T-helper 1 cell treated with Interleukin-12 subunit alpha and Interleukin-12 subunit beta and Interleukin-4 antibody, amounts not matched to agents 30 μg/mL and 1 μg/mL, for 36 hours (primary cell): ENCODE data around the gene HOXA10.

Experiments
- H3K27ac Mint-ChIP-seq: one replicate; pipeline ENCODE4 v1.8.0; 2021; ENCODE audit warnings: mild to moderate bottlenecking, mixed read lengths
- H3K27me3 Mint-ChIP-seq: one replicate; pipeline ENCODE4 v1.8.0; 2021; ENCODE audit warnings: low read depth, mixed read lengths
- H3K36me3 Mint-ChIP-seq: one replicate; pipeline ENCODE4 v1.8.0; 2021; ENCODE audit warnings: low read depth, mixed read lengths
- H3K4me1 Mint-ChIP-seq: one replicate; pipeline ENCODE4 v1.8.0; 2021; ENCODE audit warnings: low read depth, mixed read lengths
- H3K4me3 Mint-ChIP-seq: one replicate; pipeline ENCODE4 v1.8.0; 2021; ENCODE audit warnings: mild to moderate bottlenecking, moderate library complexity, mixed read lengths
- H3K9me3 Mint-ChIP-seq: one replicate; pipeline ENCODE4 v1.8.0; 2021; ENCODE audit warnings: mixed read lengths

HOXA10 gene

DNA sequence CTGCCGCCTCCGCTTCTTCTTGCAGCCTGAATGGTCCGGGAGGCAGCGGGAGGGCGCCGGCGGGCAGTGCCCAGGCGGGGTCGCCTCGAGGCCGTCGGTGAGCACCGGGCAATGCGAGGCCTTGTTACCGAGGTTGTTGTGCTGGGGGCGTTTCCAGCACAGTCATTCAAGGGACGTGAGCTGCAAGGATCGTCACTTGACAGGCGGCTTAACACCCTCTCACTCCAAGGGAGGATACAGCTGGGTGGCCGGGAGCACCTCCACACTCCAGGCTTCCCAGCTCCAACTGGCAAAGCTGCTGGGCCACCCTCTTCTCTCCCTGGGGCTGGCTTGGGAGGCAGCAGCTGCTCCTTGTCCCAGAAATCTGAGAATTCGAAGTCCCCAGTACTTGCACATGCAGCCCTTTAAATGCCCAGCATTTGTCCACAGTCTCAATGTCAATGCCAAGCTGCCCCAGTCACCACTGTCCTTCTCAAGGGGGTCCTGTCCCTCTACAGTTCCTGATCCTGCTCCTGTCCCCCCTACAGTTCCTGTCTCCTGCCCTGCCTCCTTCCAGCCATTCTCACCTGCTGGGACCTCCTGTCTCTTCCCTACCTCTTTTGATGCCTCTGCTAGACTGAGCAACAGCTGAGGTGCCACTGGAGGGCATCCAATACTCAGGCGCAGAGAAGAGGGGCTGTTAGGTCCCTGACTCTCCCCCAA, 15.3 kb upstream of the HOXA10 start:
- H3K4me1 Mint-ChIP-seq, result peaks cover 23% of the 10 kb centered on the region
- H3K27ac Mint-ChIP-seq, result peak overlapping the region; percentile 33
- no peak overlapping the region for H3K4me3 Mint-ChIP-seq
- H3K36me3 Mint-ChIP-seq, result peaks cover 10% of the 10 kb centered on the region
- peaks cover 92% of the 10 kb centered on the region for H3K27me3 Mint-ChIP-seq
- no peaks in the 10 kb centered on the region for H3K9me3 Mint-ChIP-seq

DNA sequence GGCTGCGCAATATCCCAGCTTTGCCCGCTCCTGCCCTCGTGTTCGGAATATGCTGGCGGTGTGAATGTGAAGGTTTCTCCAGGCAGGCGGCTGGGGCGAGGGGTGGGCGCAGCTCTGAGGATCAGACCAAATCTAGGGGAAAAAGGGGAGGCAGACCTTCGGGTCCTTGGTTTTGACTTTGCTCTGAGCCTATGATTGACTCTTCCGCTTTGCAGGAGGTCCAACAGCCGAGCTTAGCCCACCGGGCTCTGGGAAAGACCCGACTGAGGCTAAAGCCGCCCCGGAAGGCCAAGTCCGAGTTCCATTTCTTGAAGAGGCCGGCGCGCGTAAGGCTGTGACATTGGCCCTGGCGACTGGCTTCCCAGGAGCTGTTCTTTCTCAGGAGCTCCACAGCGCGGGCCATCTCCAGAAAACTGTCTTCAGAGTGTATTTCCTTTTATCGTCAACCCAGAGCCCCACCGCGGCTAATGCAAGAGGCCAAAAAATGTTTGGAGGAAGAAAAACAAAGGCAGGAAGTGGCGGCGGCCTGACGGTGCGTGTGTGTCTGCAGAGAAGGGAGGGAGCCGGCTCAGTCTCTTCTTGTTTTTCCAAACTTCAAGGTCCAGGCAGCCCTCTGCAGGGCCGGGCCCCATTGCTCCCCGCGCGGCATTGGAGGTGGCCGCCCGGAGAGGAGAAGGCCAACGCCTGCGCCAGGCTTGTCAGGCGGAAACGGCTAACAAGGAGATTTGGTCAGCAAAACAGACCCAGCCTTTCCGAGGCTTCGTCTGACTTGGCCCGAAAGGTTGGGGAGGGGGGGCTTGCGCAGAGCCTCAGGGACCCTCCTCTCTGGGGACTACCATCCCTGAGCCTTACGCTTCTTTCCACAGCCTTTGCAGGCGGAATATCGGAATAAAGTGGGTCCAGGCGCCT, 14.5 kb upstream of the HOXA10 start:
- peaks cover 23% of the 10 kb centered on the region for H3K4me1 Mint-ChIP-seq
- no peaks in the 10 kb centered on the region for H3K9me3 Mint-ChIP-seq
- peaks cover 88% of the 10 kb centered on the region for H3K27me3 Mint-ChIP-seq
- peak overlapping the region; percentile 36 for H3K27ac Mint-ChIP-seq
- H3K36me3 Mint-ChIP-seq, result peaks cover 10% of the 10 kb centered on the region
- H3K4me3 Mint-ChIP-seq, result peak overlapping the region; percentile 42

DNA sequence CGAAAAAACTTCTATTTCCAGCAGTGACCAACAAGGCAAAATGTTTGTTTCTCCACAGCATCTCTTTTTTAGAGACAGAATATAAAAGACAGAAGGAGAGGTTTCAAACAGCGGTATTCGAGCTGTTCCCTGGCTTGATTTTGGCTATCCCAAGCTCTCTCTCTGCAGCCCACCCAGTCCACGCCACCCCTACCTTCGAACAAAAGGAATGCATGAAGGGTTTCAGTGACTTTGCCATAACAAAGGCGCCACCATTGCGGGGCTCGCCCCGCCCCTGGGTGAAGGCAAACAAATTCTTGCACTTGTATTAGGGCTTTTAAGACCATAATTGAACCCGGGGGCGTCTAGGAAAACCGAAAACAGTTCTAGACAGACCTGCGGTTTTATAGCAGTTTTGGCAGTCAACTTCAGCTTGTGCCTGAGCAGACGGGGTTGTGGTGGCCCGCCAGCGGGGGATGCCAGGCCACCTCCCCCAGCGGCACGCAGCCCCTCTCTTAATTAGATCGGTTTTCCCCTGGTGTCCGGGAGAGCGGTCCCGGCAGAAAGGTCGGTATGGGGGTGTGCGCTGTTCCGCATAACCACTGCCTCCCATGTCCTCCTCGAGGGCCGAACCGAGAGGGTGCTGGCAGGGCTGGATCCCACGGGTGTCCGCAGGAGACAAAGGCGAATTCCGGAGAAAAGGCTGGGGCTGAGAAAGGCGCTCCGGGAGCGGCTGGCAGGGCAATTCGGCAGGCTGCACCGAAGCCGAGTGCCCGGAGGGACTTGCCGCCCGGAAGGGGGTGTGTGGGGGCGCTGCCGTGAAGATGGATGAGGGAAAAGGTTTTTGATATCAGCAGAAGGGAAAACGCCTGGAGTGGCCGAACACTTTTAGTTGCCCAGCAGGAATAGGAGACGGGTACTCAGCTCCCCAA, 13.6 kb upstream of the HOXA10 start:
- no peaks in the 10 kb centered on the region for H3K9me3 Mint-ChIP-seq
- peaks cover 88% of the 10 kb centered on the region for H3K27me3 Mint-ChIP-seq
- peaks cover 22% of the 10 kb centered on the region for H3K4me1 Mint-ChIP-seq
- peak overlapping the region; percentile 42 for H3K4me3 Mint-ChIP-seq
- peak overlapping the region; percentile 41 for H3K27ac Mint-ChIP-seq
- peaks cover 10% of the 10 kb centered on the region for H3K36me3 Mint-ChIP-seq

DNA sequence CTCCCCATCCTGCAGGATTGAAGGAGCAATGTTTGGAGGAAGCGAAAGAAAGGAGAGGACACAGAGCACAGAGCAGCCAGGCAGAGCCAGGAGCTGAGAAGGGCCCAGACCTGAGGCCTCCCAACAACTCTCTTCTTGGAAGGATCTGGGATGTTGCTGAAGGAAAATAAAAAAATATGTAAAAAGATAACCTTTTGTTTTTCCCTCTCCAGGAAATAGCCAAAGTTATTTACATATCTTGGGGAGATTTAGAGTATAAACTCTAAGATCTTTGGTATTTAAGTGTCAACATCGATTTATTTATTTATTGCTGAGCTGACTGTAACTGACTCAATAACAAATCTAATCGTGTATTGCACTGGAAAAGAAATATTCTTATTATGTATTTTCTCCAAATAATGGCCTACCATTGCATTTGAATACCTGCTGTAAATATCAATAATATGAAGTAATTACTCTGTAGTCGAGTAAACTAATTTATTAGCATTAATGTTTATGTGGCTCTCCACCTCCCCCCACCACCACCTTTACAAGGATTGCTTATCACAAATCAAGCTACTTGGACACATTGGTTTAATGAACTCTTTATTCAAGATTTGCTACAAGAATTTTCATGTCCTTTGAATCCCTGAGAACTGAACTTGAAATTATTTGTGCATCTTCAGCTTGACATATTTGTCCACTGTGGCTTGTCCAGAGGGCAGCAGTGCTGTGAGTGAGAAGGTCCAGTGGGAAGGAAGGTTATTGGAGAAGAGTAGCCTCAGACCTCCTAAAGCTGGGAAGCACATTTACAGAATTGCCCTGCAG, 12.8 kb upstream of the HOXA10 start:
- H3K9me3 Mint-ChIP-seq, result no peaks in the 10 kb centered on the region
- H3K36me3 Mint-ChIP-seq, result peaks cover 10% of the 10 kb centered on the region
- H3K4me1 Mint-ChIP-seq, result peaks cover 21% of the 10 kb centered on the region
- no peak overlapping the region for H3K27ac Mint-ChIP-seq
- H3K4me3 Mint-ChIP-seq, result no peak overlapping the region
- H3K27me3 Mint-ChIP-seq, result peaks cover 91% of the 10 kb centered on the region

DNA sequence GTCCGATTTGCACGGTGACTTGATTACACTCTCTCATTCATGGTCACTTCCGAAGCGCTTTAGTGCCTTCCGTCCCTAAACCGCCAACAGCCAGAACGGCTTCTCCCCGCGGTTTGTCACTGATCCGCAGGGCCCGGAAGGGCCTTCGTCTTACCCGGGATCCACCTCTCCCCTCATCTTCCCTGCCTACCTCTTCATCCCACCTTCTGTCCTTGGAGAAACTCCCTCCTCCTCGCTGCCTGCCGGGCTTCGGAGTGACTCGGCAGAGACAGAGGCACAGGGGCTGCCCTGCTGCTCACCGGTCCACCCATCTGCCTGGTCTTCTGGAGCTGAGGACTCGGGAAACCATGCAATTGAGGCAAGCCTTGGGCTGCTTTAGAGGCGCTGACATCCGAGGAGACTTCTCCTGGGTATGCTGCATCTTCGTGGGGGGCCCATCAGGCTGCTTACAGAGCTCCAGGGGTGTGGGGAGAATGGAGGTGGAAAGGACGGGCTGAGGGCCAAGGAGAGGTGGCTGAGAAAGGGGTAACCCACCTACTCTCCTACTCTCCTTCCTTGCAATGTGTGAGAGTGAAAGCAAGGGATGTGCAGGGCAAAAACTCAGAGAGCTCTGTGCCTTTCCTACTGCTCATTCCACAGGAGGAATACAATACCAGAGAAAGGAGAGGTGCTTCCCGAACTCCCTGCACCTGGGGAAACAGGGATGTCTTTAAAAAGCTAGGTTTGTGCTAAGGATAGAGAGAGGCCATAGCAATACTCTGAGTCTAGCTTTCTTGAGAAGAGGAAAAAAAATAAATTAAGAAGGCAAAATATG, 11.9 kb upstream of the HOXA10 start:
- Mint-ChIP-seq H3K4me3 (peak overlapping the region; percentile 63), H3K4me1 (peaks cover 21% of the 10 kb centered on the region), H3K27ac (peak overlapping the region; percentile 87), H3K9me3 (no peaks in the 10 kb centered on the region), H3K27me3 (peaks cover 92% of the 10 kb centered on the region), H3K36me3 (peaks cover 10% of the 10 kb centered on the region)

DNA sequence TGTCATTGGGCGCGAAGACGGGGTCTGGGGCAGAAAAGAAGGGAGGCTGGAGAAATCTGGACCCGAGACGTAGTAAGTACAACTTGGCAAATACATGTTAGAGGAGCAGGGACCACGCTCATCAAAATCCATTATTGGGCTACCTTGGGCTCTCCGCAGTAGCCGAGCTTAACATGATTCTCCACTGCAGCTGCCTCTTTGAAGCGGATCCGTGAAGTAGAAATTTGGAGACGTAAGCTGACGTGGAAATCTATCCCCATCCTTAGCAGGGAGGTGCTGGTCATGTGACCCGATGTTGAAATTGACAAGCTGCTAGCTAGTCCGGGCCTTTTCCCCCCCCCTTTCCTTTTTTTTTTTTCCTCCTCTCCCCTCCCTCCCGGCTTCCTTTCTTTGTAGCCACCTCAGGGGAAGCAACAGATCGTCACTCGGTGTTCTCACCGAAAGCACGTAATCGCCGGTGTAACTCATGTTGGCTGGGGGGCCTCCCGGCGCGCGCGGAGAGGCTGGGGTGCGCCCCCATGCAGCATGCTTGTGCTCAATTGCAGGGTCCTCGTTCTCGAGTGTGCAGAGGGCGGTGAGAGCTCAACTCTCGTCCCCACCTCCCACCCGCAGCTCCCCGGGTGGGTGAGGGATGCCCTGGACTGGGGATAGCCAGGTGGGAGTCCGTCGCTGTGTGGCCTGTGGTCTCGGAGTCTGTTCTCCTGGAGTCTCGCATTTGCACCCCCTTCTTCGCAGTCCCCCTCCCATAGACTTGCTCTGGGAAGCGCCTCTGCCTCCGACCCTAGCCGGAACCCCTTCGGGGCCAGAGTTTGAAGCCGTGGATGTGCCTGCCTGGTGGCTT, 11.1 kb upstream of the HOXA10 start, which contains the start of gene HOXA11:
TSS of gene HOXA11 (minus strand) at position 220 of the 841 bp plus-strand sequence. CDS start at position 132, 88 bp downstream.
- Mint-ChIP-seq H3K4me1 (peaks cover 21% of the 10 kb centered on the region), H3K9me3 (no peaks in the 10 kb centered on the region), H3K27ac (peak within 1 kb of the TSS; percentile 87), H3K4me3 (peak within 1 kb of the TSS; percentile 63), H3K36me3 (peaks cover 7% of the 10 kb centered on the region), H3K27me3 (peaks cover 88% of the 10 kb centered on the region)

DNA sequence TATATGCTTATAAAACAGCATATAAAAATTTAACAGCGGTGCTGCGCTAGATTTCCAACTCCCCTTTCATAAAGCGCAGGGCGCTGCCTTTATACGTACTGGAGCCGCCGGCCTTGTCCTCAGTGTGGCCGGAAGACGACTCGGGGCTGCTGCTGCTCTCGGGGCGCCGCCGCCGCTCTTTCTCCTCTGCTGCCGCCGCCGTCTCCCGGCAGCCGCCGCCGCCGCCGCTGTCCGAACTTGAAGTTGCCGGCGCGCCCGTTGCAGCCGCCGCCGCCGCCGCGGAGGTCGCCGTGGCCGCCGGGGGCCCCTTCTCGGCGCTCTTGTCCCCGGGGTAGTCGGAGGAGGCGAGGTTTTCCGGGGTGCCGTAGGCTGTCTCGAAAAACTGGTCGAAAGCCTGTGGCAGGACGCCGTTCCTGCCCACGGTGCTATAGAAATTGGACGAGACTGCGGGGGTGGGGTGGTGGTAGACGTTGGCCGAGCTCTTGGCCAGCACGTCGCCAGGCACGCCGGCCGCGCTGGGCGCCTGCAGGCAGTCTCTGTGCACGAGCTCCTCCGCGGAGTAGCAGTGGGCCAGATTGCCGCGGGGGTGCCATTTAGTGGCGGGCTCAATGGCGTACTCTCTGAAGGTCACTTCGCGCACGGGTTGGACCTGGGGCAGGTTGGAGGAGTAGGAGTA, 10.4 kb upstream of the HOXA10 start:
- H3K4me1 Mint-ChIP-seq, result peaks cover 21% of the 10 kb centered on the region
- peak overlapping the region; percentile 42 for H3K4me3 Mint-ChIP-seq
- peaks cover 86% of the 10 kb centered on the region for H3K27me3 Mint-ChIP-seq
- H3K36me3 Mint-ChIP-seq, result peaks cover 4% of the 10 kb centered on the region
- H3K9me3 Mint-ChIP-seq, result no peaks in the 10 kb centered on the region
- peak overlapping the region; percentile 67 for H3K27ac Mint-ChIP-seq

DNA sequence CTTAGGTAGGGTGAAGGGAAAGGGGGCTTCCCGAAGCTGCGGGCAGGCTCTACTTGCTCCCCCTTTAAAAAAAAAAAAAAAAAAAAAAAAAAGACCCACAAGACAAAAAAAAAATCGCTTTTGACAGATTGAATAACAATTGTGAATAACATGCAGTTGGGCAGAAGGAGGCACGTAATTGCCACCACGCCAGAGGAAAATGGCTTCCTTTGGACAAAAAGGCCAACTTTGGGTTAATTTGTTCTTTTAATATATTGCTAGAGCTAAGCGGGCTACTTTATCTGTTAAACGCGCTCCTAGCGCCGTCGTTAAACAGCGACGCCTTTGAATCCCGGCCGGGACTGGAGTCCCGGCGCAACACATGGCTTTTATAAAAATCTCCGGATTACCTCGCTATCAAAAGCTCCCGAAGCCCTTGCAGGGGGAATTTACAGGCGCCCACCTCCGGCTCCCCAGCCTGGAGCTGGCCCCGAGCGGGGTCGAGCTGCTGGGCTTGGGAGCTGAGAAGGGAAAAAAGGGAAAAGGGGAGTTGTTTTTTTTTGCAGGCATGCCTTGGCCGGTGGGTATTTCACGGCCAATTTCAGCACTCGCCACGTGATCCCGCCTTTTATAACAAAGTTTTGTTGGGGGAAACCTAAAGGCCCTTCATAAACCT, 9.7 kb upstream of the HOXA10 start:
- H3K4me1 Mint-ChIP-seq, result peaks cover 23% of the 10 kb centered on the region
- peak overlapping the region; percentile 31 for H3K27ac Mint-ChIP-seq
- H3K9me3 Mint-ChIP-seq, result no peaks in the 10 kb centered on the region
- peaks cover 4% of the 10 kb centered on the region for H3K36me3 Mint-ChIP-seq
- H3K27me3 Mint-ChIP-seq, result peaks cover 86% of the 10 kb centered on the region
- no peak overlapping the region for H3K4me3 Mint-ChIP-seq

DNA sequence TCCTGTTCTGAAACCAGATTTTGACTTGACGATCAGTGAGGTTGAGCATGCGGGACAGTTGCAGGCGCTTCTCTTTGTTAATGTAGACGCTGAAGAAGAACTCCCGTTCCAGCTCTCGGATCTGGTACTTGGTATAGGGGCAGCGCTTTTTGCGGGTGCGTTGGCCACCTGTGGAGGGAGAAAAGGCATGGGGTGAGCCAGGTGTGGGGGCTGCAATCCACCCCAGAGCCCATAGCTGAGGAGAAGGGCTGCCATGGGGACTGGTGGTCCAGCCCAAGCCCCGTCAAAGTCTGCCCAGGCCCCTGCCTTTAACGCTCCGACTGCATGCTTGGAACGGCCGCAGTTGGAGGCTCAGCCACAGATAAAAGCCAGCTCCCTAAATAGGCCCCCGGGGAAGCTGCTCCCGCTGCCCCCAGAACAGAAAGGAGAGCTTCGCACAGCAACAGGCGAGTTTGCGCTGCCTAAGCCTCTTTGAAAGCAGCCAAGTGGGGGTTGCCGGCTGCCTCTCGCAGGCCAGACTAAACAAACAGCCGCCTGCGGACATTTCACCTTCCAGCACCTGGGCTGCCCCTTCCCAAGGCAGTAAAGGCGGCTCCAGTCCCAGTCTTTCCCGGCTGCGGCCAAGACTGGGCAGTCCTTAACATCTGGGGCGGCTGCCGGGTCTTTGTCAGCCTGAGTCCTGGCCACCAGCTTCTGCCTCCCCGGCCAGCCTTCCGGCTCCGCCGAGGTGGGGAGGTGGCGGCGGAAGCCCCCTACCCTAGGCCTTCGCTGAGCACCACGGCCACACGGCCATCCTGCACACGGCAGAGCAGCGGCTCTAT, 9.0 kb upstream of the HOXA10 start:
- Mint-ChIP-seq H3K36me3 (peaks cover 4% of the 10 kb centered on the region), H3K27ac (peak overlapping the region; percentile 31), H3K4me3 (no peak overlapping the region)

DNA sequence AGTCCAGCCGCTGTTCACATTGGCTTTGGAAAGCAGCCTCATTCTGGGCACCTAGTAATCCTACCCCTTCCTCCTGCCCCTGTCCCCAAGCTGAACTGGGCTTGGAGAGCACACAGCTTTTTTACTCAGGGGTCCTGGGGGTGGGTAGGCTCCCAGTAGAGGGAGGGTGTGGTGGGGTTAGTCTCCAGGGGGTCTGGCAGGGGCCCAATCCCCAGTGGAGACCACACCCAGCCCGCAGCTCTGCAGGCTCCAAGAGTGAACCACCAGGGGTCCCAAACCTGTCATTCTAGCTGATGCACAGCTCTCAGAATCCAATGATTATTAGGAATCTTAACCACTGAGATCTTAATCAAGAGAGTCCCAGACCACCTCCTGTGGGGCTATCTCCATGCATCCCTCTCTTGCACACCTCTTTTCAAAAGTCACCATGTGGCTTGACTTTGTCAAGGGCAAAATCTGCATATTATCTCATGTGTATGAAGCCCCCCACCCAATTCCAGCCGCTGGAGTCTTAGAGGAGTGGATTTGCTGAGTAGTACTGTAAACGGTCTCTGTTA, 8.2 kb upstream of the HOXA10 start:
- H3K27ac Mint-ChIP-seq, result no peak overlapping the region
- H3K27me3 Mint-ChIP-seq, result peaks cover 85% of the 10 kb centered on the region
- no peaks in the 10 kb centered on the region for H3K9me3 Mint-ChIP-seq
- H3K36me3 Mint-ChIP-seq, result peaks cover 4% of the 10 kb centered on the region
- no peak overlapping the region for H3K4me3 Mint-ChIP-seq
- peaks cover 18% of the 10 kb centered on the region for H3K4me1 Mint-ChIP-seq

More for the DNA sequence above, 9.0 kb upstream of the HOXA10 start:
- Mint-ChIP-seq H3K9me3 (no peaks in the 10 kb centered on the region), H3K4me1 (peaks cover 18% of the 10 kb centered on the region), H3K27me3 (peaks cover 85% of the 10 kb centered on the region)
